Inflammatory macrophage treated with lipopolysaccharide for 1 hour (primary cell): ENCODE results near the gene AJAP1.

Experiments used
- DNase-seq, 2 donors: peaks; one replicate each; pipeline ENCODE4 v3.0.0-alpha.2; 2020 to 2022

AJAP1 gene

DNA sequence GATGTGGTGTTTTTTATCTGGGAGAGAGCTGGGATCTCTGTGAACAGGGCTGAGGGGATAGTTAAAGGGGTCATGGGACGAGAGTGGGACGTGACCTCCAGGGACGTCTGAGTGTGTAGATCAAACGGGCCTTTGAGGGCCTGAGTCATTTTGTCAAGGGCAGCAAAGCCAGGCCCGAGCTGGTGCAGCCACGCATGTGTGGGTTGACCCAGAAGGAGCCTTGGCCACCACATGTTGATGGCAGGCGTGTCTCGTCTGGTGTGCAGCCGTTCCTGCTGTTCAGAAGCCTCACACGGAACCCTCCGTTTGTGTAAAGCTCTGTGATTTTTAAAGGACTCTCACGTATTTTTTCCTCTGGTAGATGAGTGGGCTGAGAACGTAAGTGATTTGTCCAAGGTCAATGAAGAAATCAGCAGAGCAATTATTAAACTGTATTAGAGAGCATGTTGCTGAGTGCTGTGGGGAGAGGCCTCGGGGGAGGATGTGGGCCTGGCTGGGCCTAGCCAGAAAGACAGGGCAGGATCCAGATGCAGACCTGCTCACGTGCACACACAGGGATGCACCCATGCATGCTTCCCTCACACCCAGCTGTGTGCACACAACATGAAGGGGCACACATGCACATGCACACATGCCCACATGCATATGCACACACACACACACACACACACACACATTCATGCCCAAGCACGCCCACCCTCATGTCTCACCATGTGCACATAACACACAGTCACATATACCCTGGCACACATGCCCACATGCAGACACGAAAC is 89.8 kb downstream of the AJAP1 start:
- no peak for DNase-seq

- DNase-seq = no peak
Measured at GRCh38 chr1:4745560-4745959, 91.2 kb downstream of the AJAP1 start.

GRCh38 chr1:4749406-4749805 is 95.0 kb downstream of the AJAP1 start:
- no peak for DNase-seq

DNA sequence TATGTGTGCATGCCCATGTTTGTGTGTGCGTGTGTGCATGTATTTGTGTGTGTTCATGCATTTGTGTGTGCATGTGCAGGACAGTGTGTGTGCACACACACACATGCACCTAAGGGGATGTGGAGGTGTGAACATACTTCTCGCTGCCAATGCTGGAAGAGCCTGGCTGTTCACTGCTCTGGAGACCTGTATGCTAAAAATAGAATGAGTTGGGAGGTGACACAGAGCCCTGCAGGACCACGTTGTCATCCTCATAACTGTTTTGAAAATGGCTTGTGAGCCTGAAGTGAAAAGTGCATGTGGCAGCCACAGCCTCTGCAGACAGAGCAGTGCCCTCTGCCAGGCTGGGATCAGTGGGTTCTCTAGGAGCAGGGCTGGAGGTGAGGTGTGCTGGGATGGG is 95.8 kb downstream of the AJAP1 start:
- DNase-seq = no peak

DNA sequence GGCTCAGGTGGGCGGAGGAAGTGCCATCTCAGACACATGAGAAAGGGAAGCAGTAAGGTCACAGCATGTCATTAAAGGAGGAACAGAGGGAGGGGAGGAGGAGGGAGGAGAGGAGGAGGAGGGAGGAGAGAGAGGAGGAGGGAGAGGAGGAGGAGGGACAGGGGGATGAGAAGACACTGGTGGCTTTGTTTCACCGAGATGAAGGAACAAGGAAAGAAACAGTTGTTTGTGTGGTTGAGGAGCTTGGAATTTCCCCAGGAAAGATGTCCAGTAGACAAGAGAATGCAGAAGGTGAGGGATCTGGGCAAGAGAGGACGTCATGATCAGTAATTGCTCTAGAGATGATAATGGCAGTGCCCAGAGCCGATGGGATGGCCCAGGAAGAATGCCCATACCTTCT is 97.7 kb downstream of the AJAP1 start:
- no peak for DNase-seq

- DNase-seq = no peak
Measured at GRCh38 chr1:4754816-4755215, 100.4 kb downstream of the AJAP1 start.

DNA sequence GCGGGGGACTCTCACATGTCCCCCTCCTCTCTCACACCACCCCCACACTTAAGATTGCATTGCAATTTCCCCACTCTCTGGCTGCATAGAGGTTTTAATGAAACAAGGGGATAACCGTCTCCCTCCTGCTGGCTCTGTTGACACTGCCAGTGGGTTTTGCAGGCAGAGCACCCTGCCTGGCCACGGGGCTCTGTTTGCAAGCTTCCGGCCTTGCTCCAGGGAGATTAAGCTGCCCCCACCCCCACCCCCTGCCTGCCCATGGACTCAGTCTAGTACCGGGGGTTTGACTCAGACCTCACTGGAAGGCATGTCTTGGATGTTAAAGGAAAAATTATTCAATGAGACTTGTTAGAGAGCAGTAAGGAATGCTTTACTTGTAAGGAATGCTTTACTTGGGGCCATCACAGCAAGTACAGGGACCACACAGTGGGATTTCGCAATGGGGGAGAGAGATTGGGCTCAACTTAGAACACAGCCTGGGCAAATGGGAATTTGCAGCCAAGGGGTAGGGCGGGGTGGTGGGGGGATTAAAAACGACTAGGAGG is 101.0 kb downstream of the AJAP1 start:
- DNase-seq = no peak

DNA sequence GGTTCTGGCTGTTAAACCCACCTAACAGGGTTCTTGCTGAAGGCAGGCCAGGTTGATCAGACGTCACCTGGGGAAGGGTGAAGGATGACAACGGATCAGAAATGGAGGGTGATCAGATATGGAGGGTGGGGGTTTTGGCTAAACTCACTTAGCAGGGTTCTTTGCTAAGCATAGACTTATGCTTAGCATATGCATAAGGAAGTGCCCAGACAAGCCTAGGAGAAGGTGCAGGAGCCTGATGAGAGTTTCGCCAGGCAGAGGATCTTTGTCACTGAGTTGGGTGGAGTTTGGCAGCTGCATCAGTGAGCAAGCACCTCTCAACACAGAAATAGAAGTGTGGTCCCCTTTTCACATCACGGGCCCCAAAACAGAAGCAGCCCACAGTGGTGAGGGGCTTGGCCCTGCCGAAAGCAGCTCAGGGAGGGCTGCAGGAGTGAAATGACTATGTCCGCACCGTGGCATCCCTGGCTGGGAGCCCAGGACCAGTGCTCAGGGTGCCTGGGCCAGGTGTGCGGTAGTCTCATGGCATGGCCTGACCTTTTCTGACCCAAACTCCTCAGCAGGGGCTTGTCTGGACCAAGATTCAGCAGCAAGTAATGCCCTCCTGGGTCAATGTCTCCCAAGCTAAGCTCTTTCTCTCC is 101.6 kb downstream of the AJAP1 start:
- no peak for DNase-seq

- DNase-seq = no peak
Measured at GRCh38 chr1:4756851-4757580, 102.6 kb downstream of the AJAP1 start.

DNA sequence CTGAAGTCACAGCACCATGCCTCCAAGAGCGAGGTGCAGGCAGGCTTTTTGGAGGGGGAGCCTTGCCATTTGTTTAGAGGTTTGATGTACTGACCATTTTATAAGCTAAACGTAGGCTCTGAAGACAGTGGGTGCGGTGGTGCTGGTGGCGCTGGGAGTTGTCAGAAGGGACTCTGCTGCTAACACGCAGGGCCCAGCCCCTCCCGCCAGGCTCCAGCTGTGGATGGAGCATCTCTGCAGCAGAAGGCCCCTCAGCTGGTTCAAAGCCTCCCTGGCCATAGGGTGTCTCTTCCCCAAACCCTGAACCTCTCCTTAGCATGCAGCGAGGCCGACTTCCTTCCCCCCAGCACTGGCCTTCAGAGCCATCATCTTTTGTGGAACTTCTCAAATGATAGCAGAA is 105.3 kb downstream of the AJAP1 start:
- no peak for DNase-seq

DNA sequence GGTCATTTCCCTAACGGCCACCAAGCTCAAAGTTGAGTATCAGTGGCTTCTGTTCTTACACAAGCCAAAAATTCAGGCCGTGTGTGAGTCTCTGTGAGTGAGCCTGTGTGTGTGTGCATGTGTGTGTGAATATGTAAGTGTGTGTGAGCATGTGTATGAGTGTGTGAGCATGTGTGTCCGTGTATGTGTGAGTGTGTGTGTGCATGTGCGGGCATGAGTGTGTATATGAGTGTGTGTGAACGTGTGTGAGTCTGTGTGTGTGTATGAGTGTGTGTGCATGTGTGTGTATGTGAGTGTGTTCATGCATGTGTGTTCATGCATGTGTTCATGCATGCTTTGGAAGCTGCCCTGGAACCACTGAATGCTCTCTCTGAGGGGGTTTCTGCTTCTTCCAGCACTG is 105.7 kb downstream of the AJAP1 start:
- no peak for DNase-seq

DNA sequence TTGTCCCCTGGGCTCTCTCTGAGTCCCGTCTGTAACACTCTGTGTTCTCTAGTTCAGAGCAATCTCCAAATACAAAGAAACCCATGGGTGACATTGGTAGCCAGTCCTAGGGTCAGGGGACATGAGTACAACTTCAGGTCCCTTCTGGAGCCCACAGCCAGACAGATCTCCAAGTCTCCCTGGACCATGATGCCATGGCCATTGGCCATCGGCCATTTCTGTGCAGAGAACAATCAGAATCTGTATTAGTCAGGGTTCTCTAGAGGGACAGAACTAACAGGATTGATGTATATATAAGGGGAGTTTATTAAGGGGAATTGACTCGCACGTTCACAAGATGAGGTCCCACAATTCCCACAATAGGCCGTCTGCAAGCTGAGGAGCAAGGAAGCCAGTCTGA is 106.9 kb downstream of the AJAP1 start:
- DNase-seq = no peak

DNA sequence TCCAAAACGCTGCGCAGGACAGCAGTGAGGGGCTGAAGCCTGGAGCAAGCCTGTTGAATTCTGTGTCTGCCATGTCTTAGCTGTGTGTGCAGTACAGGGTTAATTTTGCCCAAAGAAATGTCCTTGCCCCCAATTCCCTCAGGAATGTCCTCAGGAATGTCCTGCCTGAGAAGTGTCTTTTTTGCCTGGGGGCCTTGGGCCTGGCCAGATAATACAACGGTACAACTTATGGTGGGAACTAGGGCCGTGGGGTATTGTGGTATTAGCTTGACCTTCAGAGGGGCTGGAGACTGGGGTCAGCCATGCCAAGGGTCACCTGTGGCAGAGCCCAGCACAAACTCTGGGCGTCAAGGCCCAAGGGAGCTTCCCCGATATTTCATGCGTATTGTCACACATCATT is 107.7 kb downstream of the AJAP1 start:
- DNase-seq = no peak

DNA sequence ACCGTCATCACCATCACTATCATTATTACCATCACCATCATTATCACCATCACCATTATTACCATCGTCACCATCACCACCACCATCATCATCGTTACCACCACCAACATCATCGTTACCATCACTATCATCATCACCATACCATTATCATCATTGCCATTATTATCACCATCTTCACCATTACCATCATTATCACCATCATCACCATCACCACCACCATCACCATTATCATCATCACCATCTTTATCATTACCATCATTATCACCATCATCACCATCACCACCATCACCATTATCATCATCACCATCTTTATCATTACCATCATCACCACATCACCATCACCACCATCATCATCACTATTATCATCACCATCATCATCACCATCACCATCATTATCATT is 112.9 kb downstream of the AJAP1 start:
- DNase-seq = no peak

GRCh38 chr1:4768553-4768952 is 114.1 kb downstream of the AJAP1 start:
- no peak for DNase-seq

DNA sequence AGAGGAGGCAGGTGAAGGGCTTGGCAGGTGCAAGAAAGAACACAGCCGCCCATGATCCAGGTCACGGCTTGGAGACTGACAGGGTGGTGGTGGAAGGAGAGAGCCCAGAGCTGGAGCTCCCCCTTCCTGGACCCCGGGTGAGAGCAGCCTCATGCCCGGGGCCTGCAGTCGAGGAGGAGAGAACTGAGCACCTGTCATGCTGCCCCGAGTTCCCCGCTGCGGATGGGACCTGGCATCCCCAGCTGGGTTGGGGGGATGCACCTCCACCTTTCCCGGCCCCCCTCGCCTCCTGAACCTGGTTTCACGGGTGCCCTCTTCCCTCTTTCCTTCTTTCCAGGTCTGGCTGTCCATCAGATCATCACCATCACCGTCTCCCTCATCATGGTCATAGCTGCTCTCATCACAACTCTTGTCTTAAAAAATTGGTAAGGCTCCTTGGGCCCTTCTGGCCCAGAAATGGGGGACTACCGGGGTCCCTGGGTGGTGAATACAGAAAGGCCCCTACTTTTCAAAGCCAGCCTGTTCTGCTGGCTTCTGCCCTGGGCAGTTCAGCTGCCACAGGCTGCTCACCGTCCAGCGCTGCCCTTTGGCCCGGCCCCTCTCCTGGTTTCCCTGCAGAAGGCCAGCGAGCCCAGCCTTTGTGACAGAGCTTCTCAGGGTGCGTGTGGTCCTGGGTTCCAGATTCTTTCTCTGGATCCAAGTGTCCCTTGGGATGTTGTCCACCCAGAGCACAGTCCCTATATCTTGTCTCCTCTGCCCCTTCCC is 115.3 kb downstream of the AJAP1 start:
- DNase-seq = no peak

DNA sequence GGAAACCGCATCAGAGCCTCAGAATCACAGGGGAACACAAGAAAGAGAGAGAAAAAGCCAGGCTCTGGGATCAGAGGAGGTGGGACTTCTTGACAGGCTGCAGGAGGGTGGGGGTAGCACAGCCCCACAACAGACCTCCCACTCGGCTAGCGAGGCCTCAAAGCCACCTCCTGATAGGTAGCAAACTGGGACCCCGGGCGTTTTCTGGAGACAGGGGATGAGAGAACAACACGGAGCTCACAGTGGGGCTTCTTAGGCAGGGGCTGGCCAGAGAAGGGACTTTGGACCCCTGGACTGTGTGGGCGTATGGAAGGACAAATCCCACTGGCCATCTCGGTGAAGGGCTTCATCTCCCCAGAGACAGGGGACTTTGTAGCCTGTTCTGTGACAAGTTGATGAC is 116.3 kb downstream of the AJAP1 start:
- DNase-seq = no peak

GRCh38 chr1:4771267-4771666 is 116.9 kb downstream of the AJAP1 start:
- no peak for DNase-seq

GRCh38 chr1:4771721-4772120 is 117.3 kb downstream of the AJAP1 start:
- DNase-seq = no peak

GRCh38 chr1:4772294-4773010 is 118.0 kb downstream of the AJAP1 start:
- no peak for DNase-seq

DNA sequence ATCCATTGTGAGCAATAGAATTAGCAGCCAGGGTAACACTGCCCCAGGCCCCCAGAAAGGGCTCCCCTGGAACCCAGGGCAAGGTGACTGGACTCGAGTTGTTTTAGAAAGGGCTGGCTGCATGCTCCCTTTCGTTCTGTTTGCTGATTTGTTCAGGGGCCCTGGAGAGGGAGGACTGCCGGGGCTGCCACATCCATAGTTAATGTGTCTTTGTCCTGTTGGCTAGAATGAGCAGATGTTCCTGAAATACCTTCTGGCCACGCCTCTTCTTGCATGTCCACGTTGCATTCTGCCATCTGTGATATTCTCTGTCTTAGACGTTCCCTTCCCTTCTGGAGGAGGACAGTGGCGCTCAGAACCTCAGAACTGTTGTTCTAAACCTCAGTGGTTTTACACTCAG is 118.8 kb downstream of the AJAP1 start:
- no peak for DNase-seq

- DNase-seq = no peak
Measured at GRCh38 chr1:4775506-4775905, 121.1 kb downstream of the AJAP1 start.
